K562 (cell line): ENCODE data around the gene LIPT1. TPM values are rescaled to one million over a fixed set of nuclear protein-coding genes. Genes with fewer than 3 reads are reported as not detected.

Experiments
- BRD9 ChIP-seq: fragments of 450-650 bp; IDR thresholded peaks from 2 replicates; pipeline ENCODE4 v1.6.1; 2018; ENCODE audit warnings: low read depth; ENCODE audit not compliant: partially characterized antibody
- ETV5 ChIP-seq: sonication (generic); formaldehyde crosslinking; IDR thresholded peaks from 2 replicates; pipeline ENCODE4 v1.4.0; 2020; ENCODE audit warnings: low read depth, mild to moderate bottlenecking, missing genetic modification reagents
- ETV6 ChIP-seq, 3 experiments: fragments of 150-350 bp in 1 of 3; sonication (generic) in 1 of 3; formaldehyde crosslinking in 1 of 3; IDR thresholded peaks; 2 replicates each; pipeline versions ENCODE4 v1.6.1 to v1.8.0; 2014 to 2022; ENCODE audit warnings: borderline replicate concordance in 2 of 3, low read depth in 2 of 3, antibody characterized with exemption in 1 of 3, low read length in 1 of 3, mild to moderate bottlenecking in 1 of 3, missing genetic modification reagents in 1 of 3
- FUS ChIP-seq: fragments of 200-400 bp; formaldehyde crosslinking; optimal IDR thresholded peaks from 2 replicates; pipeline ENCODE3; 2017; ENCODE audit warnings: low read depth, low read length
- HDAC6 ChIP-seq: IDR thresholded peaks from 2 replicates; pipeline ENCODE4 v1.6.1; 2012; ENCODE audit warnings: low read depth, mild to moderate bottlenecking, control low read depth, inconsistent platforms, low read length, moderate library complexity
- MIER1 ChIP-seq: fragments of 450-650 bp; IDR thresholded peaks from 2 replicates; pipeline ENCODE4 v1.6.1; 2016; ENCODE audit warnings: antibody characterized with exemption, mild to moderate bottlenecking, low read depth
- MTA3 ChIP-seq: fragments of 450-650 bp; formaldehyde crosslinking; IDR thresholded peaks from 2 replicates; pipeline ENCODE4 v1.6.1; 2017; ENCODE audit warnings: mild to moderate bottlenecking, borderline replicate concordance
- POLR2G ChIP-seq: fragments of 200-400 bp; formaldehyde crosslinking; IDR thresholded peaks from 2 replicates; pipeline ENCODE4 v1.6.1; 2017; ENCODE audit warnings: low read depth, mild to moderate bottlenecking, antibody characterized with exemption, low read length, moderate library complexity
- RAD21 ChIP-seq, 2 experiments: fragments of 250-450 bp in 1 of 2; fragments of 450-650 bp in 1 of 2; sonication (Bioruptor Pico) in 1 of 2; formaldehyde crosslinking in 1 of 2; IDR thresholded peaks in 1 of 2; conservative IDR thresholded peaks in 1 of 2; 2 replicates each; pipeline versions ENCODE4 v1.4.0 to v1.8.0; 2020 to 2022; ENCODE audit warnings: mild to moderate bottlenecking in 2 of 2, moderate library complexity in 1 of 2
- STAT5A ChIP-seq: IDR thresholded peaks from 2 replicates; pipeline ENCODE4 v1.6.1; 2012; ENCODE audit warnings: low read length, inconsistent platforms, borderline replicate concordance
- ZC3H4 ChIP-seq: sonication (generic); formaldehyde crosslinking; IDR thresholded peaks from 2 replicates; pipeline ENCODE4 v1.9.0; 2021; ENCODE audit warnings: missing genetic modification reagents, borderline replicate concordance
- ZC3H8 ChIP-seq: fragments of 450-650 bp; IDR thresholded peaks from 2 replicates; pipeline ENCODE4 v1.6.1; 2017
- polyA plus RNA-seq, 8 experiments: library from polyadenylated mRNA; depleted of rRNA in 4 of 8; stranded (reverse) in 5 of 8; unstranded in 3 of 8; fragments of >200 nt; fragmentation: Nextera tagmentation in 2 of 8; fragmentation: Illumina TruSeq in 1 of 8; extraction: Ambion mirVana in 2 of 8; extraction: Trizol in 1 of 8; gene quantifications; 2 replicates each; pipeline versions ENCODE4 v1.2.1 to v1.2.3, GENCODE V29; 2011 to 2014; ENCODE audit warnings: inconsistent platforms in 1 of 8, missing spikeins in 1 of 8
- total RNA-seq, 7 experiments: library from RNA; depleted of rRNA in 6 of 7; stranded (reverse); fragments of >200 nt in 6 of 7; fragmentation: Illumina TruSeq in 2 of 7; extraction: Trizol in 2 of 7; gene quantifications; 2 replicates each; pipeline versions ENCODE4 v1.2.1 to v1.2.3, GENCODE V29; 2011 to 2021; ENCODE audit warnings: low replicate concordance in 1 of 7
- TF ChIP-seq, protein P1 (sequence below): fragments of 450-650 bp; IDR thresholded peaks from 2 replicates; pipeline ENCODE4 v1.6.1; 2016; ENCODE audit warnings: mild to moderate bottlenecking, moderate library complexity

LIPT1 gene
- total and polyA plus RNA-seq, 9 of the 15 experiments (the other 6 are each of a cell fraction or from before 2014, with no cell fraction given): 6.4 to 18.3 (median 11.6) TPM

DNA sequence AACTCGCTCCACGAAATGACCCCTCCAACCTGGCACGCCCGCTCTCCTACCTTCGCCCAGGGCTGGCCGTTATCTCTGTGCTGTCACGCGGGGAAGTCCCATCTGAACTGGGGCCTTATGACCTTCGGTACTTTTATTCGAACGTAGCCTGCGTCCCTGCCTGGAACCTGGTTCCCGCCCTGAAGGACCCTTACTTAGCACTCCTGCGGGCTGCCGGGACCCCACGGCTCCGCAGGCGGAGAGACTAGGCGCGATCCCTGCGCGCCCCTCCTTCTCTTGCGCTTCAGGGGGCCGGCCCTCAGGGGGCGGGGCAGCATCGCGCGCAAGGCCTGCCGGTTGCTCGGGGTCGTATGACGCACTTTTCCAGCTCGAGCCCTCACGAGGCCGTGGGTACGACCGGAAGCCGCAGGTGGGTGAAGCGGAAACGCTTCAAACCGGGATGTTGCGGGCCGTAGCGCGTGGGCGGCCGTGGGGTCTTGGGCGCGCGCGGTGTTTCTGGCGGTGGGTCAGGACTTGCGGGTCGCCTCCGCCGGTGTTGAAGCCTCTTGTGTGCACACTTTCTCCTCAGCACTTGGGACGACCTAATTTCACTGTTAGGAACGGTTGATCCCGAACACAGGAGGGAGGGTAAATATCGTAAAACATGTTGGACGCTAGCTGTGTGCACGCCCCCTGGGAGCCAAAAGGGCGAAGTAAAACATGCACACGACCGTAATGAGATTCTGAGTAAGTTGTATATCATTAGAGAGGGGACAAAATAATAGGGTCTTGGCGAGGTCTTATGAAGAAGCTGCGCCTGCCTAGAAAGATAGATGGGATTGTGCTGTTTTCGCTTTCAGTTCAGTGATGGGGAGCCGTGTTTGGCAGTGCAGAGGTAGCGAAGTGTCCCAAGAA lies at the start of gene LIPT1, which contains the start of gene TSGA10 (continued):
- TF ChIP-seq HDAC6: no peak
- TF ChIP-seq, protein P1, sequence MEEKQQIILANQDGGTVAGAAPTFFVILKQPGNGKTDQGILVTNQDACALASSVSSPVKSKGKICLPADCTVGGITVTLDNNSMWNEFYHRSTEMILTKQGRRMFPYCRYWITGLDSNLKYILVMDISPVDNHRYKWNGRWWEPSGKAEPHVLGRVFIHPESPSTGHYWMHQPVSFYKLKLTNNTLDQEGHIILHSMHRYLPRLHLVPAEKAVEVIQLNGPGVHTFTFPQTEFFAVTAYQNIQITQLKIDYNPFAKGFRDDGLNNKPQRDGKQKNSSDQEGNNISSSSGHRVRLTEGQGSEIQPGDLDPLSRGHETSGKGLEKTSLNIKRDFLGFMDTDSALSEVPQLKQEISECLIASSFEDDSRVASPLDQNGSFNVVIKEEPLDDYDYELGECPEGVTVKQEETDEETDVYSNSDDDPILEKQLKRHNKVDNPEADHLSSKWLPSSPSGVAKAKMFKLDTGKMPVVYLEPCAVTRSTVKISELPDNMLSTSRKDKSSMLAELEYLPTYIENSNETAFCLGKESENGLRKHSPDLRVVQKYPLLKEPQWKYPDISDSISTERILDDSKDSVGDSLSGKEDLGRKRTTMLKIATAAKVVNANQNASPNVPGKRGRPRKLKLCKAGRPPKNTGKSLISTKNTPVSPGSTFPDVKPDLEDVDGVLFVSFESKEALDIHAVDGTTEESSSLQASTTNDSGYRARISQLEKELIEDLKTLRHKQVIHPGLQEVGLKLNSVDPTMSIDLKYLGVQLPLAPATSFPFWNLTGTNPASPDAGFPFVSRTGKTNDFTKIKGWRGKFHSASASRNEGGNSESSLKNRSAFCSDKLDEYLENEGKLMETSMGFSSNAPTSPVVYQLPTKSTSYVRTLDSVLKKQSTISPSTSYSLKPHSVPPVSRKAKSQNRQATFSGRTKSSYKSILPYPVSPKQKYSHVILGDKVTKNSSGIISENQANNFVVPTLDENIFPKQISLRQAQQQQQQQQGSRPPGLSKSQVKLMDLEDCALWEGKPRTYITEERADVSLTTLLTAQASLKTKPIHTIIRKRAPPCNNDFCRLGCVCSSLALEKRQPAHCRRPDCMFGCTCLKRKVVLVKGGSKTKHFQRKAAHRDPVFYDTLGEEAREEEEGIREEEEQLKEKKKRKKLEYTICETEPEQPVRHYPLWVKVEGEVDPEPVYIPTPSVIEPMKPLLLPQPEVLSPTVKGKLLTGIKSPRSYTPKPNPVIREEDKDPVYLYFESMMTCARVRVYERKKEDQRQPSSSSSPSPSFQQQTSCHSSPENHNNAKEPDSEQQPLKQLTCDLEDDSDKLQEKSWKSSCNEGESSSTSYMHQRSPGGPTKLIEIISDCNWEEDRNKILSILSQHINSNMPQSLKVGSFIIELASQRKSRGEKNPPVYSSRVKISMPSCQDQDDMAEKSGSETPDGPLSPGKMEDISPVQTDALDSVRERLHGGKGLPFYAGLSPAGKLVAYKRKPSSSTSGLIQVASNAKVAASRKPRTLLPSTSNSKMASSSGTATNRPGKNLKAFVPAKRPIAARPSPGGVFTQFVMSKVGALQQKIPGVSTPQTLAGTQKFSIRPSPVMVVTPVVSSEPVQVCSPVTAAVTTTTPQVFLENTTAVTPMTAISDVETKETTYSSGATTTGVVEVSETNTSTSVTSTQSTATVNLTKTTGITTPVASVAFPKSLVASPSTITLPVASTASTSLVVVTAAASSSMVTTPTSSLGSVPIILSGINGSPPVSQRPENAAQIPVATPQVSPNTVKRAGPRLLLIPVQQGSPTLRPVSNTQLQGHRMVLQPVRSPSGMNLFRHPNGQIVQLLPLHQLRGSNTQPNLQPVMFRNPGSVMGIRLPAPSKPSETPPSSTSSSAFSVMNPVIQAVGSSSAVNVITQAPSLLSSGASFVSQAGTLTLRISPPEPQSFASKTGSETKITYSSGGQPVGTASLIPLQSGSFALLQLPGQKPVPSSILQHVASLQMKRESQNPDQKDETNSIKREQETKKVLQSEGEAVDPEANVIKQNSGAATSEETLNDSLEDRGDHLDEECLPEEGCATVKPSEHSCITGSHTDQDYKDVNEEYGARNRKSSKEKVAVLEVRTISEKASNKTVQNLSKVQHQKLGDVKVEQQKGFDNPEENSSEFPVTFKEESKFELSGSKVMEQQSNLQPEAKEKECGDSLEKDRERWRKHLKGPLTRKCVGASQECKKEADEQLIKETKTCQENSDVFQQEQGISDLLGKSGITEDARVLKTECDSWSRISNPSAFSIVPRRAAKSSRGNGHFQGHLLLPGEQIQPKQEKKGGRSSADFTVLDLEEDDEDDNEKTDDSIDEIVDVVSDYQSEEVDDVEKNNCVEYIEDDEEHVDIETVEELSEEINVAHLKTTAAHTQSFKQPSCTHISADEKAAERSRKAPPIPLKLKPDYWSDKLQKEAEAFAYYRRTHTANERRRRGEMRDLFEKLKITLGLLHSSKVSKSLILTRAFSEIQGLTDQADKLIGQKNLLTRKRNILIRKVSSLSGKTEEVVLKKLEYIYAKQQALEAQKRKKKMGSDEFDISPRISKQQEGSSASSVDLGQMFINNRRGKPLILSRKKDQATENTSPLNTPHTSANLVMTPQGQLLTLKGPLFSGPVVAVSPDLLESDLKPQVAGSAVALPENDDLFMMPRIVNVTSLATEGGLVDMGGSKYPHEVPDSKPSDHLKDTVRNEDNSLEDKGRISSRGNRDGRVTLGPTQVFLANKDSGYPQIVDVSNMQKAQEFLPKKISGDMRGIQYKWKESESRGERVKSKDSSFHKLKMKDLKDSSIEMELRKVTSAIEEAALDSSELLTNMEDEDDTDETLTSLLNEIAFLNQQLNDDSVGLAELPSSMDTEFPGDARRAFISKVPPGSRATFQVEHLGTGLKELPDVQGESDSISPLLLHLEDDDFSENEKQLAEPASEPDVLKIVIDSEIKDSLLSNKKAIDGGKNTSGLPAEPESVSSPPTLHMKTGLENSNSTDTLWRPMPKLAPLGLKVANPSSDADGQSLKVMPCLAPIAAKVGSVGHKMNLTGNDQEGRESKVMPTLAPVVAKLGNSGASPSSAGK: peak; percentile 89
- peak; percentile 92; the same call in 1 of the 2 replicates for TF ChIP-seq MTA3
- peak; percentile 71; the same call in 1 of the 2 replicates for TF ChIP-seq ZC3H4
- 0 out of 4 replicates have a peak, but pooled peaks have one; percentile 41 to 68 for TF ChIP-seq ETV6 (IDR thresholded peaks at IDR 0.05; ENCODE audit: borderline replicate concordance in 1 of 2, low read depth in 2 of 2, low read length in 1 of 2)
- TF ChIP-seq ETV6 (CRISPR knock-in tag; IDR thresholded peaks at IDR 0.05; ENCODE audit: borderline replicate concordance): no peak
- TF ChIP-seq POLR2G: peak; percentile 98
- TF ChIP-seq FUS: no peak
- TF ChIP-seq RAD21 (CRISPR knock-in tag; conservative IDR thresholded peaks at IDR 0.05 in 1 of 2, IDR thresholded peaks at IDR 0.05 in 1 of 2): 0 out of 4 replicates have a peak, but pooled peaks of 1 of the 2 experiments have one; percentile 12
- TF ChIP-seq STAT5A: no peak
- no peak for TF ChIP-seq ZC3H8
- TF ChIP-seq BRD9: peak; percentile 47
- peak; percentile 95 for TF ChIP-seq ETV5
- no peak for TF ChIP-seq MIER1
